Sigmoid colon (tissue), 7 donors: Measurements from ENCODE around the gene GPR17. TPM values are rescaled to one million over a fixed set of nuclear protein-coding genes. Genes with fewer than 3 reads are reported as not detected.

Experiments used
- DNase-seq: peaks from one replicate; pipeline ENCODE4 v3.0.0-alpha.2; 2019
- H3K27ac ChIP-seq, 4 donors: fragments of 200-600 bp; sonication (generic); one replicate each; pipeline ENCODE4 v1.5.1; 2016 to 2019; ENCODE audit warnings: mild to moderate bottlenecking in 1 of 4
- H3K27me3 ChIP-seq, 3 donors: fragments of 200-600 bp; sonication (generic); one replicate each; pipeline ENCODE4 v1.5.1; 2019; ENCODE audit warnings: mild to moderate bottlenecking in 1 of 3
- H3K36me3 ChIP-seq, 4 donors: fragments of 200-600 bp; sonication (generic); one replicate each; pipeline ENCODE4 v1.5.1; 2016 to 2019
- H3K4me1 ChIP-seq, 4 donors: fragments of 200-600 bp; sonication (generic); one replicate each; pipeline ENCODE4 v1.5.1; 2017 to 2019
- H3K4me3 ChIP-seq, 4 donors: fragments of 200-600 bp; sonication (generic); one replicate each; pipeline ENCODE4 v1.5.1; 2017 to 2019; ENCODE audit warnings: mild to moderate bottlenecking in 2 of 4, moderate library complexity in 1 of 4
- H3K9me3 ChIP-seq, 4 donors: fragments of 200-600 bp in 3 of 4; sonication (generic) in 3 of 4; one replicate each; pipeline versions ENCODE4 v1.5.1 to v1.6.1; 2013 to 2019
- EP300 ChIP-seq, 4 donors: sonication (generic); formaldehyde crosslinking; IDR thresholded peaks; one replicate each; pipeline ENCODE4 v1.6.1; 2017; ENCODE audit warnings: antibody characterized with exemption in 4 of 4
- POLR2A ChIP-seq, 2 donors: fragments of 450-650 bp; IDR thresholded peaks; one replicate each; pipeline ENCODE4 v1.6.1; 2016; ENCODE audit warnings: antibody characterized with exemption in 2 of 2, mild to moderate bottlenecking in 2 of 2, moderate library complexity in 2 of 2
- POLR2AphosphoS5 ChIP-seq, 4 donors: sonication (generic); formaldehyde crosslinking; IDR thresholded peaks; one replicate each; pipeline ENCODE4 v1.6.1; 2017; ENCODE audit warnings: antibody characterized with exemption in 4 of 4
- WGBS, 2 donors: extraction: QIAGEN DNeasy Blood & Tissue Kit; methylation state at CpG; one replicate each; pipeline ENCODE4 v1.1.7; 2013; 5-methylcytosine and 5-hydroxymethylcytosine counted together
- intact Hi-C: fragments of 100-400 bp; cut with DNase I; formaldehyde crosslinking; loops from one replicate; pipeline ENCODE4 v1.15.1; 2023
- polyA plus RNA-seq, 3 donors: library from polyadenylated mRNA; stranded (reverse); fragments of 200-250 nt; gene quantifications; one replicate each; pipeline ENCODE4 v1.2.3, GENCODE V29; 2013
- total RNA-seq, 4 donors: library from RNA; depleted of rRNA; stranded (reverse); fragments of >200 nt; gene quantifications; one replicate each; pipeline ENCODE4 v1.1.0, GENCODE V29; 2016
- TF ChIP-seq, protein P1 (sequence below), 4 experiments: fragments of 450-650 bp in 3 of 4; fragments of 200-600 bp in 1 of 4; IDR thresholded peaks; one replicate each; pipeline ENCODE4 v1.5.1; 2016 to 2019; ENCODE audit warnings: antibody characterized with exemption in 4 of 4, mild to moderate bottlenecking in 3 of 4, moderate library complexity in 2 of 4
- donor health status: healthy with polysubstance abuse.
- donor health status: Bipolar disorder and iron deficiency.
- donor health status: healthy.

The GPR17 gene
- total and polyA plus RNA-seq, 7 donors, result 0.36 to 1.4 (median 0.60) TPM; not detected in 2

DNA sequence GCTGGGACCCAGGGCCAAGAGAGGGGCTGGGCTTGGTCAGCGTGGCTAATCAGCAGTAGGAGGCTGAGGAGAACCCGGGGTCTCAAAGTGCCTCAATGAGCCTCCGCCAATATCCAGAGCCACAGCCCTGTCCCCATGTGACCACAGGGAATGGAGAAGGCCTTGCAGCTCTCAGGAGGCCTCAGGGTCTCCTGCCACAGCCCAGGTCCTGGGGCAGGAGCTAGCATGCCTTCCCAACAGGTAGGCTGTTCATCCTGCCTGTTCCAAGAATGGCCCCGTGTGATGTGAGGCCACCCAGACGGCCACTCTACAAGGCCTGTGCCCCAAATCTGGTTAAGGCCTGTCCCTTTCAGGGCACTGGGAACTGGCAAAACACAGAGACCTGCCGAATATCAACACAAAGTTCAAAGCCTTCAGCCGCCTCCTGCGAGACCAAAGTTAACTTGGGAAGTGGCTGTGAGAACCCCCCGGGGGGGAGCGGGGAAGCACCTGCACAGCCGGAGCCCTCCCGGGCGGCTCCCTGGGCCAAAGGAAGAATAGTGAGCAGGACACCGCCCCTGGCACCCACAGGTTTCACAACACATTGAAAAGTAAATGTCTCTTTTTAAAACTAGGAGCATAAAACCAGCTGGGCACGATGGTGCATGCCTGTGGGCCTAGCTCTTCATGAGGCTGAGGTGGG is 33.9 kb downstream of the GPR17 start:
- DNase-seq, result peak; percentile 64
- Histone ChIP-seq H3K27me3 (no peaks in the 10 kb centered on the region), H3K4me1 (peaks cover 0 to 90% (median 66%) of the 10 kb centered on the region in 4 donors), H3K36me3 (no peaks in the 10 kb centered on the region), H3K4me3 (no peak overlapping the region), H3K27ac (peak overlapping the region in 3 of 4 donors; percentile 79 to 88 (median 87)), H3K9me3 (no peaks in the 10 kb centered on the region)
- intact Hi-C loops, result loop anchor here (10.0 kb wide), 1 partner anchor 45 kb away; no protein-coding TSS in a partner anchor
- TF ChIP-seq POLR2AphosphoS5 (IDR thresholded peaks at IDR 0.05), result no peak
- TF ChIP-seq, protein P1, sequence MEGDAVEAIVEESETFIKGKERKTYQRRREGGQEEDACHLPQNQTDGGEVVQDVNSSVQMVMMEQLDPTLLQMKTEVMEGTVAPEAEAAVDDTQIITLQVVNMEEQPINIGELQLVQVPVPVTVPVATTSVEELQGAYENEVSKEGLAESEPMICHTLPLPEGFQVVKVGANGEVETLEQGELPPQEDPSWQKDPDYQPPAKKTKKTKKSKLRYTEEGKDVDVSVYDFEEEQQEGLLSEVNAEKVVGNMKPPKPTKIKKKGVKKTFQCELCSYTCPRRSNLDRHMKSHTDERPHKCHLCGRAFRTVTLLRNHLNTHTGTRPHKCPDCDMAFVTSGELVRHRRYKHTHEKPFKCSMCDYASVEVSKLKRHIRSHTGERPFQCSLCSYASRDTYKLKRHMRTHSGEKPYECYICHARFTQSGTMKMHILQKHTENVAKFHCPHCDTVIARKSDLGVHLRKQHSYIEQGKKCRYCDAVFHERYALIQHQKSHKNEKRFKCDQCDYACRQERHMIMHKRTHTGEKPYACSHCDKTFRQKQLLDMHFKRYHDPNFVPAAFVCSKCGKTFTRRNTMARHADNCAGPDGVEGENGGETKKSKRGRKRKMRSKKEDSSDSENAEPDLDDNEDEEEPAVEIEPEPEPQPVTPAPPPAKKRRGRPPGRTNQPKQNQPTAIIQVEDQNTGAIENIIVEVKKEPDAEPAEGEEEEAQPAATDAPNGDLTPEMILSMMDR (IDR thresholded peaks at IDR 0.05), result no peak
- no peak for TF ChIP-seq POLR2A (IDR thresholded peaks at IDR 0.05)
- no peak for TF ChIP-seq EP300 (IDR thresholded peaks at IDR 0.05)
- WGBS, 2 donors, result 77 to 92% methylated on average over 15 of the region's 15 CpGs

DNA sequence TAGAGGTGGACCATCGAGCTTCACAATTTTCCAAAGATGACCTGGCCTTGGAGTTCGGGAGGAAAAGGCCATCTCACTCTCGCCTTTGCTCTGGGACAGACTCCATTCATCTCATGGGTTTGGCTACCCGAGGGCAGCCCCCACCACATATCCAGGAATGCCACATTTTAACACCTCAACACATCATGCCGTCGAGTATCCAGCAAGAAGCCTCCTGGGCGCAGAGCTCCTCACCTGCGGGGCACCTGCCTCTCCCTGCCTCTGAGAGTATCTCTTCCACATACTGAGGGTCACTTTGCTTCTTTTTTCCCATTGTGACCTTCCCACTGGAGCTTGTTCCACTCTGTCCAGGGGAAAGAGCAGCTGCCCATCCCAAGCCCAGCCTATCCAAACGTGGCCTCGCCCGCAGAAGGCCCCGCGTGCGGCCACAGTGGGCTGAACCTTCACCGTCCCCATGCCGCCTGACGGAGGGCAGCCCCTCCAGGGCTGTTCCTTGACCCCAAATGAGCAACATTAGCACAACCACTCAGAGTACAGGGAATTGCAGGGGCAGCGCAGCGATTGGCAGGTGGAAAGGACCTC is 34.8 kb downstream of the GPR17 start:
- H3K27me3 ChIP-seq, result no peaks in the 10 kb centered on the region
- DNase-seq, result peak; percentile 53
- TF ChIP-seq POLR2AphosphoS5 (IDR thresholded peaks at IDR 0.05) (no peak), EP300 (IDR thresholded peaks at IDR 0.05) (no peak), POLR2A (IDR thresholded peaks at IDR 0.05) (no peak)
- TF ChIP-seq, protein P1 (IDR thresholded peaks at IDR 0.05), result no peak

DNA sequence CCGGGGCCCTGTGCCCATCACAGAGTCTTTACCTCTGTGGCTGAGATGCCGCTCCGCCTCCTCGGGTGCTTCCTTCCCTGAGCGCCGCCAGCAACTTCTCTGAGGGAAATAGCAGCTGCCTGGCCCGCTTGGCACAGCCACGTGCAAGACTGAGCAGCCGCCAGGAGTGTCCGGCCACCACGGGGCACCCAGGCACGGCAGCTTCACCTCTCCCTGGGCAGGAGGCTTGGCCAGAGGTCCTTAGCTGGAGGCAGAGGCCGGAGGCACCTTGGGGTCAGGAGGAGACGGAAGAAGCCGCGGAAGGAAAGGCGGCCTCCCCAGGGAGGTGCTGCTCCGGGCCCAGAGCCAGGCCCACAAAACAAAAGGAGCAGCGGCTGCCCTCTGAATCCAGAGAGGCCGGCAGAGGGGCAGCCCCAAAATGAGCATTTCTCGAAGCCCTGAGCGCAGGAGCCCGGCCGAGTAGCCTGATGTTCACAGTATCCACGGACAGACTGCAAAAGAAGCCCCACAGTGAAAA is 35.4 kb downstream of the GPR17 start:
- intact Hi-C loops, result loop anchor here (10.0 kb wide), 1 partner anchor 47 kb away; no protein-coding TSS in a partner anchor
- Histone ChIP-seq H3K4me1 (peaks cover 0 to 96% (median 68%) of the 10 kb centered on the region in 4 donors), H3K27ac (peak overlapping the region; percentile 65 to 88 (median 83)), H3K27me3 (no peaks in the 10 kb centered on the region), H3K9me3 (no peaks in the 10 kb centered on the region), H3K36me3 (no peaks in the 10 kb centered on the region), H3K4me3 (peak overlapping the region; percentile 15 to 41 (median 28))
- TF ChIP-seq POLR2AphosphoS5 (IDR thresholded peaks at IDR 0.05), result peak in 3 of 4 donors; percentile 23 to 55 (median 48)
- TF ChIP-seq, protein P1 (IDR thresholded peaks at IDR 0.05), result no peak
- DNase-seq, result peak; percentile 90
- 61 to 64% methylated on average over 25 of the region's 25 CpGs for WGBS, 2 donors

More for the DNA sequence above, 34.8 kb downstream of the GPR17 start:
- Histone ChIP-seq H3K4me1 (peaks cover 0 to 96% (median 68%) of the 10 kb centered on the region in 4 donors), H3K9me3 (no peaks in the 10 kb centered on the region), H3K27ac (peak overlapping the region; percentile 65 to 88 (median 83)), H3K4me3 (peak overlapping the region in 3 of 4 donors; percentile 25 to 41 (median 32)), H3K36me3 (no peaks in the 10 kb centered on the region)
- intact Hi-C loops, result loop anchor here (10.0 kb wide), 1 partner anchor 46 kb away; no protein-coding TSS in a partner anchor
- WGBS, 2 donors, result 86 to 89% methylated on average over 19 of the region's 19 CpGs

DNA sequence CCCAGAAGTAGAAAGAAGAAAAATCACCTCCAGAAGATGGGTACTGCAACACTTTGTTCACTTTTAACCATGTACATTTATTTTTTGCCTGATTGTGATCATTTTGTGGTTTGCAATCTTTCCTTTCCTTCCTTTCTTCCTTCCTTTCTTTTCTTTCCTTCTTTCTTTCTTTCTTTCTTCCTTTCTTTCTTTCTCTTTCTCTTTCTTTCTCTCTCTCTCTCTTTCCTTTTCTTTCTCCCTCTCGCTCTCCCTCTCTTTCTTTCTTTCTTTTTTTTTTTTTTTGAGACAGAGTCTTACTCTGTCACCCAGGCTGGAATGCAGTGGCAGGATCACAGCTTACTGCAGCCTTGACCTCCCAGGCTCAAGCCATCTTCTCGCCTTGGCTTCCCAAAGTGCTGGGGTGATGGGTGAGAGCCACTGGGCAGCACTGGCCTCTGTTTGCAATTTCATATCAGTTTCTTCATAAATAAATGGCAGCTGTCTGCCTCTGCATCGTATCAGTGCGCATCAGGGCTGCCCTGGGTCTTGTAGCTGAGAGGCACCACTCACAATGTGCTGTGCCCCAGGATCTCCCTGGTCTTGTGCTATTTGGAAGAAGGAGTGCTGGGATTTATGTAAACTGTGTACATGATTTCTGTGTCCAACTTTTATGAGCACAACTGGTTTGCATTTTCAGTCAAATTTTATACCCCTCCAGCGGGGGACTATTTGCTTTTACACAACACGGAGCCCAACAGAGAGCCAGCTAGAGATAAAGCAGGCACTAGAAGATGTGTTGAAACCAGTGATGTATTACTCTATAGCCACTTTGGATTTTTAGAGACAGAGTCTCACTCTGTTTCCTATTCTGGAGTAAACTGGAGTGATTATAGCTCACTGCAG is 36.3 kb downstream of the GPR17 start:
- DNase-seq, result peak; percentile 84
- WGBS, 2 donors, result 80 to 84% methylated on average over 6 of the region's 6 CpGs
- peak overlapping the region; percentile 67 to 88 (median 83) for H3K27ac ChIP-seq
- no peaks in the 10 kb centered on the region for H3K27me3 ChIP-seq
- intact Hi-C loops, result loop anchor here (1.0 to 10.0 kb wide), 2 partner anchors 30 to 47 kb away; no protein-coding TSS in a partner anchor
- H3K4me1 ChIP-seq, result peaks cover 0 to 95% (median 61%) of the 10 kb centered on the region in 4 donors
- no peaks in the 10 kb centered on the region for H3K9me3 ChIP-seq
- H3K36me3 ChIP-seq, result no peaks in the 10 kb centered on the region
- TF ChIP-seq EP300 (IDR thresholded peaks at IDR 0.05), result peak in 3 of 4 donors; percentile 57 to 97 (median 93)
- peak; percentile 76 to 93 (median 91) for TF ChIP-seq POLR2AphosphoS5 (IDR thresholded peaks at IDR 0.05)
- TF ChIP-seq, protein P1 (IDR thresholded peaks at IDR 0.05), result no peak
- peak in 1 of 2 donors; percentile 49 for TF ChIP-seq POLR2A (IDR thresholded peaks at IDR 0.05)
- peak overlapping the region in 2 of 4 donors; percentile 32 to 41 for H3K4me3 ChIP-seq
